Prostate gland (tissue), 2 donors: ENCODE data around the gene TRIM60. TPM values are rescaled to one million over a fixed set of nuclear protein-coding genes. Genes with fewer than 3 reads are reported as not detected.
"Not testable (repeated sequence)": the region's sequence is repeated elsewhere in the genome, so short reads cannot be mapped to it uniquely, and the experiment has no call there.

Experiments
- DNase-seq: peaks from one replicate; pipeline ENCODE4 v3.0.0-alpha.2; 2019; ENCODE audit warnings: low spot score
- H3K27ac ChIP-seq, 2 donors: fragments of 200-600 bp; sonication (generic); 2 replicates each; pipeline ENCODE4 v1.5.1; 2017 to 2019
- H3K27me3 ChIP-seq: fragments of 200-600 bp; sonication (generic); replicated peaks from 2 replicates; pipeline ENCODE4 v1.5.1; 2019; ENCODE audit not compliant: insufficient read depth
- H3K36me3 ChIP-seq, 2 donors: fragments of 200-600 bp; sonication (generic); 1 replicate in 1 of 2; 2 replicates in 1 of 2; pipeline versions ENCODE4 v1.5.1 to v1.8.1; 2017 to 2019
- H3K4me1 ChIP-seq: fragments of 200-600 bp; sonication (generic); replicated peaks from 2 replicates; pipeline ENCODE4 v1.5.1; 2019
- H3K4me3 ChIP-seq, 2 donors: fragments of 200-600 bp; sonication (generic); 2 replicates each; pipeline ENCODE4 v1.5.1; 2017 to 2019
- H3K9me3 ChIP-seq: fragments of 200-600 bp; sonication (generic); 2 replicates; pipeline ENCODE4 v1.5.1; 2017
- CTCF ChIP-seq, 4 experiments: fragments of 200-600 bp in 2 of 4; fragments of 450-650 bp in 2 of 4; sonication (generic) in 2 of 4; IDR thresholded peaks; 1 replicate in 3 of 4; 2 replicates in 1 of 4; pipeline ENCODE4 v1.5.1; 2016 to 2019; ENCODE audit warnings: antibody characterized with exemption in 4 of 4, mild to moderate bottlenecking in 2 of 4, moderate library complexity in 2 of 4
- POLR2A ChIP-seq: fragments of 450-650 bp; IDR thresholded peaks from one replicate; pipeline ENCODE4 v1.6.1; 2016; ENCODE audit warnings: antibody characterized with exemption, mild to moderate bottlenecking
- POLR2AphosphoS5 ChIP-seq: sonication (generic); formaldehyde crosslinking; IDR thresholded peaks from one replicate; pipeline ENCODE4 v1.6.1; 2017; ENCODE audit warnings: antibody characterized with exemption
- WGBS: methylation state at CpG from one replicate; pipeline ENCODE4 v1.1.5; 2018; 5-methylcytosine and 5-hydroxymethylcytosine counted together
- intact Hi-C: fragments of 100-400 bp; cut with DNase I; formaldehyde crosslinking; loops from one replicate; pipeline ENCODE4 v1.14.2; 2022
- total RNA-seq, 2 donors: library from RNA; depleted of rRNA; stranded (reverse); fragments of >200 nt; gene quantifications; one replicate each; pipeline ENCODE4 v1.1.0, GENCODE V29; 2016

TRIM60 gene
- total RNA-seq, 2 donors from 2014 or later = not detected

- Histone ChIP-seq H3K36me3 (no peaks in the 10 kb centered on the region), H3K4me3 (no peak overlapping the region), H3K9me3 (no peaks in the 10 kb centered on the region), H3K4me1 (no peaks in the 10 kb centered on the region), H3K27me3 (no peaks in the 10 kb centered on the region), H3K27ac (no peak overlapping the region)
- TF ChIP-seq CTCF (IDR thresholded peaks at IDR 0.05) (no peak), POLR2AphosphoS5 (no peak), POLR2A (no peak)
- DNase-seq = no peak
- 61% methylated on average over 2 of the region's 2 CpGs for WGBS
- intact Hi-C loops = no loop called here
Observed at GRCh38 chr4:165058666-165059065, 26.9 kb downstream of the TRIM60 start.

GRCh38 chr4:165059386-165059785, 27.6 kb downstream of the TRIM60 start:
- H3K9me3 ChIP-seq = no peaks in the 10 kb centered on the region
- TF ChIP-seq POLR2AphosphoS5 (no peak), POLR2A (no peak), CTCF (IDR thresholded peaks at IDR 0.05) (no peak)
- WGBS = 88% methylated on average over 4 of the region's 4 CpGs
- H3K36me3 ChIP-seq = no peaks in the 10 kb centered on the region
- no peak overlapping the region for H3K4me3 ChIP-seq
- H3K27me3 ChIP-seq = no peaks in the 10 kb centered on the region
- DNase-seq = no peak
- H3K4me1 ChIP-seq = no peaks in the 10 kb centered on the region
- H3K27ac ChIP-seq = no peak overlapping the region
- intact Hi-C loops = no loop called here

- no peaks in the 10 kb centered on the region for H3K27me3 ChIP-seq
- H3K4me1 ChIP-seq = no peaks in the 10 kb centered on the region
- TF ChIP-seq POLR2AphosphoS5 (no peak), POLR2A (no peak), CTCF (IDR thresholded peaks at IDR 0.05) (no peak)
- H3K4me3 ChIP-seq = no peak overlapping the region
- no peak for DNase-seq
- H3K36me3 ChIP-seq = no peaks in the 10 kb centered on the region
- intact Hi-C loops = no loop called here
- H3K9me3 ChIP-seq = no peaks in the 10 kb centered on the region
- H3K27ac ChIP-seq = no peak overlapping the region
- WGBS = 38% methylated on average over 1 of the region's 1 CpG
Observed at GRCh38 chr4:165060938-165061337, 29.1 kb downstream of the TRIM60 start.

GRCh38 chr4:165070560-165070959, 38.8 kb downstream of the TRIM60 start:
- 58% methylated on average over 1 of the region's 1 CpG for WGBS
- no peak overlapping the region for H3K4me3 ChIP-seq
- TF ChIP-seq POLR2A = no peak
- TF ChIP-seq POLR2AphosphoS5 = no peak
- no peak for TF ChIP-seq CTCF (IDR thresholded peaks at IDR 0.05)
- no peak for DNase-seq
- no peaks in the 10 kb centered on the region for H3K27me3 ChIP-seq
- no peaks in the 10 kb centered on the region for H3K36me3 ChIP-seq
- H3K27ac ChIP-seq = no peak overlapping the region
- intact Hi-C loops = no loop called here
- no peaks in the 10 kb centered on the region for H3K4me1 ChIP-seq
- no peaks in the 10 kb centered on the region for H3K9me3 ChIP-seq

GRCh38 chr4:165073346-165073745, 41.5 kb downstream of the TRIM60 start:
- WGBS = 43% methylated on average over 11 of the region's 11 CpGs
- H3K27me3 ChIP-seq, H3K4me1 ChIP-seq, DNase-seq, H3K4me3 ChIP-seq, H3K9me3 ChIP-seq, H3K36me3 ChIP-seq, intact Hi-C loops: not testable (repeated sequence)
- peak overlapping the region in 1 of 2 donors; percentile 23 for H3K27ac ChIP-seq
